Fibroblast of lung (primary cell): ENCODE measurements around the gene JMJD1C.

Source experiments
- CTCF ChIP-seq, 2 donors: IDR thresholded peaks in 1 of 2; conservative IDR thresholded peaks in 1 of 2; 1 replicate in 1 of 2; 2 replicates in 1 of 2; pipeline ENCODE4 v1.5.1; 2011 to 2012; ENCODE audit warnings: low read length in 2 of 2, control low read depth in 1 of 2, inconsistent platforms in 1 of 2, low read depth in 1 of 2, mild to moderate bottlenecking in 1 of 2
- EZH2 ChIP-seq: IDR thresholded peaks from 2 replicates; pipeline ENCODE4 v1.5.1; 2012; ENCODE audit warnings: low read length, control low read depth, mild to moderate bottlenecking; ENCODE audit errors: missing control alignments

- TF ChIP-seq CTCF (conservative IDR thresholded peaks at IDR 0.05 in 1 of 2, IDR thresholded peaks at IDR 0.05 in 1 of 2; ENCODE audit: low read depth in 1 of 2, low read length in 2 of 2) = no peak
- no peak for TF ChIP-seq EZH2
These were observed 96.1 kb downstream of the JMJD1C start for GRCh38 chr10:63369711-63370110.
